Measurements from ENCODE around the gene SYT15B.
"Not testable (repeated sequence)": the region's sequence is repeated elsewhere in the genome, so short reads cannot be mapped to it uniquely, and the experiment has no call there.

DNA sequence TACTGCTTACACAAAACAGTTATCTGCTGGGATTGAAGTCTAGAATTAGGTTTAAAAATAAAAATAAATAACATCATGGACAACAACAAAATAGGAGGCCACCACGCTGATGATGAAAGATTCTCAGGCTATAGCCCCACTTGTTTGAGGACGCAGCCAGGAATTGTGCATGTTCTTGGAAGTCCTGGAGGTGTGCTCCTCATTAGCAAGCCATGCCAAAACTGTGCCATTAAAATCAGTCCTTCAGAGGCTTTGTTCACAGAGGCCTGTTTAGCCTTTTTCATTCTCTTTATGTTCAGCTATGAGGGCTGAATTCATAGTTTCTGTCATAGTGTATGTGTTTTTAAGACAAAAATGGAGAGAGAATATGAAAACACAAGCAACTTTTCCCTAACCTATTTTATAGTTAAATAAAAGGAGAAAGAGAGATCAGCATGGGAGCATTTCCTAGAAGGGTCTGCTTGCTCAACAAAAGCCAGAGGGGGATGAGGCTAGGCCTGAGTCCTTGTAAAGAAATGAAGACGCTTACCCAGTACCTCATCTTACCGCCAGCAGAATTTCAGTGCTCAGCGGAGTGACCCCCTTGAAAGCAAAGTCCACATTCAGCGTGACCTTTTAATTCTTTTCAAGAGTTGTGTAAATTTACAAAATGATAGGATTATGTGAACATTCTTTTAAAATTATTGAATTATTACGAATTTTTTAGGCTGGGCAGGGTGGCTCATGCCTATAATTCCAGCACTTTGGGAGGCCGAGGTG is 46.2 kb downstream of the SYT15B start:
- TF ChIP-seq ZNF423, CREB1, ZNF671, FOXK1, MAX (CRISPR knock-in tag; IDR thresholded peaks at IDR 0.05): not testable (repeated sequence)
- TF ChIP-seq, protein P1, sequence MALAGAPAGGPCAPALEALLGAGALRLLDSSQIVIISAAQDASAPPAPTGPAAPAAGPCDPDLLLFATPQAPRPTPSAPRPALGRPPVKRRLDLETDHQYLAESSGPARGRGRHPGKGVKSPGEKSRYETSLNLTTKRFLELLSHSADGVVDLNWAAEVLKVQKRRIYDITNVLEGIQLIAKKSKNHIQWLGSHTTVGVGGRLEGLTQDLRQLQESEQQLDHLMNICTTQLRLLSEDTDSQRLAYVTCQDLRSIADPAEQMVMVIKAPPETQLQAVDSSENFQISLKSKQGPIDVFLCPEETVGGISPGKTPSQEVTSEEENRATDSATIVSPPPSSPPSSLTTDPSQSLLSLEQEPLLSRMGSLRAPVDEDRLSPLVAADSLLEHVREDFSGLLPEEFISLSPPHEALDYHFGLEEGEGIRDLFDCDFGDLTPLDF (CRISPR knock-in tag; IDR thresholded peaks at IDR 0.05) = not testable (repeated sequence)
- TF ChIP-seq, protein P2, sequence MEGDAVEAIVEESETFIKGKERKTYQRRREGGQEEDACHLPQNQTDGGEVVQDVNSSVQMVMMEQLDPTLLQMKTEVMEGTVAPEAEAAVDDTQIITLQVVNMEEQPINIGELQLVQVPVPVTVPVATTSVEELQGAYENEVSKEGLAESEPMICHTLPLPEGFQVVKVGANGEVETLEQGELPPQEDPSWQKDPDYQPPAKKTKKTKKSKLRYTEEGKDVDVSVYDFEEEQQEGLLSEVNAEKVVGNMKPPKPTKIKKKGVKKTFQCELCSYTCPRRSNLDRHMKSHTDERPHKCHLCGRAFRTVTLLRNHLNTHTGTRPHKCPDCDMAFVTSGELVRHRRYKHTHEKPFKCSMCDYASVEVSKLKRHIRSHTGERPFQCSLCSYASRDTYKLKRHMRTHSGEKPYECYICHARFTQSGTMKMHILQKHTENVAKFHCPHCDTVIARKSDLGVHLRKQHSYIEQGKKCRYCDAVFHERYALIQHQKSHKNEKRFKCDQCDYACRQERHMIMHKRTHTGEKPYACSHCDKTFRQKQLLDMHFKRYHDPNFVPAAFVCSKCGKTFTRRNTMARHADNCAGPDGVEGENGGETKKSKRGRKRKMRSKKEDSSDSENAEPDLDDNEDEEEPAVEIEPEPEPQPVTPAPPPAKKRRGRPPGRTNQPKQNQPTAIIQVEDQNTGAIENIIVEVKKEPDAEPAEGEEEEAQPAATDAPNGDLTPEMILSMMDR (IDR thresholded peaks at IDR 0.05) = not testable (repeated sequence)

All from WTC11 (cell line).